Adipocyte (in vitro differentiated cells): Measurements from ENCODE around the gene SLC44A5.
A peak's percentile ranks its signal among the peaks of the same experiment; 100 is the strongest.
"Not testable (repeated sequence)": the region's sequence is repeated elsewhere in the genome, so short reads cannot be mapped to it uniquely, and the experiment has no call there.

Experiments
- DNase-seq: peaks from one replicate; pipeline ENCODE4 v3.0.0-alpha.2; 2015; ENCODE audit warnings: low read depth
- H3K27me3 ChIP-seq: replicated peaks from 2 replicates; pipeline ENCODE4 v1.7.0; 2013; ENCODE audit warnings: mild to moderate bottlenecking, low read length, moderate library complexity; ENCODE audit not compliant: control insufficient read depth, insufficient read depth
- H3K36me3 ChIP-seq: 2 replicates; pipeline ENCODE4 v1.7.0; 2013; ENCODE audit warnings: low read length, mild to moderate bottlenecking, moderate library complexity; ENCODE audit not compliant: control insufficient read depth, insufficient read depth, severe bottlenecking
- H3K4me1 ChIP-seq: 2 replicates; pipeline ENCODE4 v1.7.0; 2013; ENCODE audit warnings: mild to moderate bottlenecking, low read length, moderate library complexity; ENCODE audit not compliant: control insufficient read depth, insufficient read depth
- H3K4me3 ChIP-seq: 2 replicates; pipeline ENCODE4 v1.7.0; 2013; ENCODE audit warnings: mild to moderate bottlenecking, low read length, moderate library complexity
- H3K9ac ChIP-seq: 2 replicates; pipeline ENCODE4 v1.7.0; 2013; ENCODE audit warnings: mild to moderate bottlenecking, low read length, moderate library complexity
- H3K9me3 ChIP-seq: 2 replicates; pipeline ENCODE4 v1.7.0; 2013; ENCODE audit warnings: mild to moderate bottlenecking, low read length, moderate library complexity; ENCODE audit not compliant: control insufficient read depth

The SLC44A5 gene

DNA sequence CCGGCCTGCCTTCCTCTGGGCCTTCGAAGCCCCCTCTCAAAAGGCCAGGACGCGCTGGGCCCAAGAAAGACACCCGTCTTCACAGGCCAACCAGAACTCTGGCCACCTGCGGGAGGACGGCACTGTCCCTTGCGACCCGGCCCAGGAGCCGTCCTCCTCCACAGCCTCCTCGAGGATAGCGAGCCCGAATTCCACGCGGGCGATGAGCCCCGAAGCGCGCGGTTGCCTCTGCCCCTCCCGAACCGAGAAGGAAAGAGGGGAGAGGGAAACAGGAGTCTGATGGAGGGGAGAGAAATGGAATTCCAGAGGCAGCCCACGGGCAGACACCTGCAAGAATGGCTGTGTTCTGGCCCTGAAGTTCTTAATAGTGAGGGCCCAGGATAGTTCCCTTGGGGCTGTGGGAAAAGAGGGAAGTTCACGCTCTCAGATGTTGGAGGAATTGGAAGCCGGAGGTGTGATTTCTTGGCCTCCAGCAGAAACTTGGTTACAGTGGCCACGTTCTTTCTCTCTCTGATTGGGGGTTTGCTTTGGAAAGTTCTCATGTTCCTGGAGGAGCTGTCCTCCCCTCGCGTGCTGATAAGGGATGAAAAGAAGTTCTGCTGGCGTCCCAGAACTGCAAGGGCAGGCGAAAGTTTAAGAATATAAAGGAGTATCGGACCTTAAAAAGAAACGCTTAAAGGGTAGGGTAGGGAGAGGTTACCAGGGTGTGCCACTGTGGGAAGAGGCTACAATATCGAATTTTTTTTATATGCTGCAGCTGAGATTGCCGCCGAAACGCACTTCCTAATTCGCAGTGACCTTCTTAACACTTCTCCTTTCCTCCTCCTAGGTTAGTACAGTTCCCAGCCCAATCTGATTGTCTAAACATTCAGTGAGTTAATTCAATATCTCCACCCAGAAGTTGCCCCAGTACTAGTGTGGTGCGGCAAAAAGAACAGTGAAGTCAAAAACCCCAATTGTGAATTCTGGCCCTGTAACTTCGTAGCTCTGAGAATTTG, 5.8 kb upstream of the SLC44A5 start:
- Histone ChIP-seq H3K9ac (no peak overlapping the region), H3K9me3 (peaks cover 2% of the 10 kb centered on the region), H3K4me1 (peaks cover 2% of the 10 kb centered on the region), H3K27me3 (peaks cover 44% of the 10 kb centered on the region), H3K36me3 (no peaks in the 10 kb centered on the region), H3K4me3 (no peak overlapping the region)
- peak; percentile 59 for DNase-seq

DNA sequence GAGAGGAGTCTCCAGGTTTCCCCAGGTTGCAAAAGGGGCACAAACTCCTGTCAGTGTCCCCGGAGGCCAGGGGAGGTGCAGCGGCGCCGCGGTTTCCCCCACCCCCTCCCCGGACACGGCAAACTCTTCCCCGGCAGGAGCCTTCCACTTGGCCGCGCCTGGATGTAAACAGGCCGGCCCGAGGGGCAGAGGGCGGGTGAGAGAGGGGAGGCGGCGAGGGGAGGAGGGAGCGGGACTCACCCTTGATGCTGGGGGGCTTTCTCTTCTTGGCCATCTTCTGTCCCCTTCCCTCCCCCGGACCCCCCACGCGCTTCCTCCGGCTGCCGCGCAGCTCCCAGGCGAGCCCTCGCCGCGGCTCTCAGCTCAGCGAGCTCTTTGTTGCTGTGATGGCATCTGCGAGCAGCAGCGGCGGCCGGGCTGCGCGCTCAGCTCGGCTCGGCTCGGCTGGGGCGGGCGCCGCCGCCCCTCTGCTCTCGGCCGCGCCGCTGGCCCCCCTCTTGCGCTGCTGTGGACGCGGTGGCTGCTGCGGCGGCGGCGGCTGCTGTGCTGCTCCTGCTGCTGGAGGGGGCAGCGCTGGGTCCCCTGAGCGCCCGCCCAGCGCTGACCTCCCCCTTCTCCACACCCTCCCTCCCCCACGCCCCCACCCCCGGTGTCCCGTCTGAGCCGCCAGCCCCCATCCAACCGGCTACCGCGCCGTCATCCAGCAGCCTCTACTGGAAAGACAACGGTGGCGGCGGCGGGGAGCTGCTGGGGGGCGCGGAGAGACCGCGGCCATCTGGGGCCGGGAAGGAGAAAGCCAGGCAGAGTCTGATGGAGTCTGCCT, 4.9 kb upstream of the SLC44A5 start:
- peaks cover 44% of the 10 kb centered on the region for H3K27me3 ChIP-seq

DNA sequence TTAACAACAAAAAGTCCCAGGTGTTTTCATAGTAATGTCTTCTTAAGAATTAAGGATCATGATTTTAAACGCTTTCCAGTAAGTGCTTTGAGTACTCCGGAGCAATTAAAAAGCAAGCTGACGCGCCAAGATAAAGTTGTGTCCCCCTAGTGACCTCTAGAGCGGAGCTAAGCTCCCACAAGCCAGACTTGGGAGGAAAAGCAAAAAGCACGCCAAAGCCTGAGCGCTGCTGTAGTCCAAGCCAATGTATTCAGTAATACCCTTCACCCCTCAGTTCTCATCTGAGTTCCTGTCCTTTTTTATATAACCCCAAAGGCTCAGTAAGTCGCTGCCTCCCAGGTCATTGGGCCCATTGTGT, 3.5 kb upstream of the SLC44A5 start:
- Histone ChIP-seq H3K4me1 (peaks cover 2% of the 10 kb centered on the region), H3K36me3 (no peaks in the 10 kb centered on the region), H3K27me3 (peaks cover 44% of the 10 kb centered on the region), H3K9me3 (no peaks in the 10 kb centered on the region), H3K9ac (no peak overlapping the region), H3K4me3 (no peak overlapping the region)
- DNase-seq, result no peak

More for the DNA sequence above, 4.9 kb upstream of the SLC44A5 start:
- peak; percentile 80 for DNase-seq
- peaks cover under 1% of the 10 kb centered on the region for H3K9me3 ChIP-seq
- H3K36me3 ChIP-seq, result no peaks in the 10 kb centered on the region
- H3K4me3 ChIP-seq, result peak overlapping the region; percentile 58
- no peak overlapping the region for H3K9ac ChIP-seq
- H3K4me1 ChIP-seq, result peaks cover 2% of the 10 kb centered on the region

DNA sequence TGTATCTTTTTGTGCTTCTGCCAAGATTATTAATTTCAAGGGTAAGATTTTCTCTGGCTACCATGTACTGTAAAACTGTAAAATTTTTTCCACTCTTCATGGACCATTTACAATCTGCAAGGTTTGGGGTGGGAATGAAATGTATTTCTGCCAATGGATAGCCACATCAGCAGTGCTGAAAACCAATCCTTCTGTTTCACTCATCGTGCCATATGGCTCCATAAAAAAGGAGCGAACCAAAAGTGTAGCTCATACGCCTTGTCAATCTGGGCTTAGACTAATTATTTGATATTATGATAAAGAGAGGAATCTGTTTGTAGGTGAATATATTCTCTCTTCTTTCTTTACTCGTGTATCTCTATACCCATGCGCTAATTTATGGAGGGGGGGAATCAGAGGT, 3.0 kb upstream of the SLC44A5 start:
- H3K9me3 ChIP-seq, result no peaks in the 10 kb centered on the region
- no peak overlapping the region for H3K4me3 ChIP-seq
- H3K27me3 ChIP-seq, result peaks cover 44% of the 10 kb centered on the region
- H3K4me1 ChIP-seq, result peaks cover 2% of the 10 kb centered on the region
- no peak for DNase-seq
- H3K36me3 ChIP-seq, result no peaks in the 10 kb centered on the region
- no peak overlapping the region for H3K9ac ChIP-seq

DNA sequence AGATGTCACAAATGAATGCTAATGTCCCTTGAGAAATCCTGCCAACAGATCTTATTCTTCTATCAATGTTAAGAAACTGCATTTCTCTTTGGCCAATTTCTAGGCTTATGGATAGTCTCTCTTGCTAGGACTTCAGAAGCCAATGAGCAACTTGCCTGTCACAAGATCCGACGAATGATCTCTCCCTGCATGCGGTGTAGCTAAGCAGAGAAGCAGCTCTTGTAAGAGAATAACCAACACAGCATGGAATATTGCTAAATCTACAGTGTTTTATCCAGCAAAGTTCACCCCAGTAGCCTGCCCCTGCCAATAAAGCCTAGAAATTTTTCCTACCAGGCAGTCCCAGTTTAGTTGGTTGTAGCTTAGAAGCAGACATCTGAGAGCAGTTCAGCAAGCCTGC, 2.1 kb upstream of the SLC44A5 start:
- H3K27me3 ChIP-seq, result peaks cover 41% of the 10 kb centered on the region
- no peaks in the 10 kb centered on the region for H3K36me3 ChIP-seq
- DNase-seq, result no peak
- no peaks in the 10 kb centered on the region for H3K9me3 ChIP-seq
- peaks cover 2% of the 10 kb centered on the region for H3K4me1 ChIP-seq
- no peak overlapping the region for H3K4me3 ChIP-seq
- H3K9ac ChIP-seq, result no peak overlapping the region

DNA sequence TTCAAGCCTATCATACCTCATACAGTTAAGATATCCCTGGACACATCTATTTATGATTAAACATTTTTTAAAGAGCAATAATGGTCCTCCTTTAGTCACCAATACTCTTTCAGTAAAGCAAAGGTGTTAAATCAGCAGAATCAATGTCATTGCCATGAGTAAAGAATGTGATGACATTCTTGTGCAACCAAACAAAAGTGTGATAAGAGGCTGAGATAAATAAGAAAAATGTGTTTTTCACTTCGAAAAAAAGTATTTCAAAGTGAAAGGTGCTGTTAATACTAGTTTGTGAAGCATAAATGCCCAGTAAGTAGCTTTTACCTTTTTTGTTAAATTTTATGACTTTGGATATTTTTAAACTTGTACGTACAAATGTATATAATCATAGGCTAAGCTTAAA, 8.4 kb downstream of the SLC44A5 start:
- Histone ChIP-seq H3K9ac (no peak overlapping the region), H3K27me3 (no peaks in the 10 kb centered on the region), H3K4me1 (no peaks in the 10 kb centered on the region), H3K4me3 (no peak overlapping the region), H3K9me3 (peaks cover 6% of the 10 kb centered on the region), H3K36me3 (no peaks in the 10 kb centered on the region)
- DNase-seq, result no peak

DNA sequence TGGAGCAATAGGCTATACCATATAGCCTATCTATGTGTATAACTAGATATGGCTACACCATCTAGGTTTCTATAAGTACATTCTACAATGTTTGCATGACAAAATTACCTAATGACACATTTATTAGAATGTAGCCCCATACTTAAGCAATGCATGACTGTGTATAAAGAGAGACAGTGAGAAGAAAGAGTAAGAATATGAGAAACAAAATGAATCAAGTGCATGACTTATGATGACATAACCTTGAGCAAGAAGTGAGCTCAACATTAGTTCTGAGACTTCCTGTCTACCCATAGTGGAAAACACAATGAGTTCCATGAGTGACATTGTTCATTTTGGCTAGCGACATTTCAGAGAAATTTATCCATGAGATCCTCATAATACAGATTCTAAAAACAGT, 10.1 kb downstream of the SLC44A5 start:
- DNase-seq, result no peak
- H3K27me3 ChIP-seq, result no peaks in the 10 kb centered on the region
- no peak overlapping the region for H3K4me3 ChIP-seq
- no peak overlapping the region for H3K9ac ChIP-seq
- peaks cover 6% of the 10 kb centered on the region for H3K9me3 ChIP-seq
- no peaks in the 10 kb centered on the region for H3K4me1 ChIP-seq
- no peaks in the 10 kb centered on the region for H3K36me3 ChIP-seq

DNA sequence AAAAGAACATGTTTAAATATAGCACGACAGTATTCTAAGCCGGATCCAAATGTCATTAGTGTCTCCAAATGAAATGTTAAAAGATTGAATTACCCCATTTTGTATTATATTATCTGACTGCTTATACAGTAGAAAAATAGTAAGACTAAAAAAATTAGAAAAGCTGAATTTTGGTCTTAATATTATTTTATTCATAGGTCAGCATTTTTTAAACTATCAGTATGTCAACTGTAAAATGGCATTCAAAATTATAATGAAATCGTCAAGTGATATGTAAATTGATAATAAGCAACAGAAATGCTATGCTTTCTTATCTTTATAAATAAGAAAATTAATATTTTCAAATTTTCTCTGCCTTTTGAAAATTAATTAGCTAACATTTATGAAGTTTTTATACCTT, 16.6 kb downstream of the SLC44A5 start:
- Histone ChIP-seq H3K27me3 (no peaks in the 10 kb centered on the region), H3K4me1 (no peaks in the 10 kb centered on the region), H3K36me3 (no peaks in the 10 kb centered on the region), H3K9ac (no peak overlapping the region), H3K4me3 (no peak overlapping the region), H3K9me3 (no peaks in the 10 kb centered on the region)
- no peak for DNase-seq

DNA sequence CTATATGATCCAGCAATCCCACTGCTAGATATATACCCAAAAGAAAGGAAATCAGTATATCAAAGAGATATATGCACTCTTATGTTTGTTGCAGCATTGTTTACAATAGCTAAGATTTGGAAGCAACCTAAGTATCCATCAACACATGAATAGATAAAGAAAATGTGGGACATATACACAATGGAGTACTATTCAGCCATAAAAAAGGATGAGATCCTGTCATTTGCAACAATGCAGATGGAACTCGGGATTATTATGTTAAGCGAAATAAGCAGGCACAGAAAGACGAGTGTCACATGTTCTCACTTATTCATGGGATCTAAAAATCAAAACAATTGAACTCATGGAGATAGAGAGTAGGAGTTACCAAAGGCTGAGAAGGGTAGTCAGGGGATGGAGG, 17.5 kb downstream of the SLC44A5 start:
- not testable (repeated sequence) for H3K4me1 ChIP-seq, H3K27me3 ChIP-seq, H3K9me3 ChIP-seq, H3K9ac ChIP-seq, H3K4me3 ChIP-seq, DNase-seq, H3K36me3 ChIP-seq

DNA sequence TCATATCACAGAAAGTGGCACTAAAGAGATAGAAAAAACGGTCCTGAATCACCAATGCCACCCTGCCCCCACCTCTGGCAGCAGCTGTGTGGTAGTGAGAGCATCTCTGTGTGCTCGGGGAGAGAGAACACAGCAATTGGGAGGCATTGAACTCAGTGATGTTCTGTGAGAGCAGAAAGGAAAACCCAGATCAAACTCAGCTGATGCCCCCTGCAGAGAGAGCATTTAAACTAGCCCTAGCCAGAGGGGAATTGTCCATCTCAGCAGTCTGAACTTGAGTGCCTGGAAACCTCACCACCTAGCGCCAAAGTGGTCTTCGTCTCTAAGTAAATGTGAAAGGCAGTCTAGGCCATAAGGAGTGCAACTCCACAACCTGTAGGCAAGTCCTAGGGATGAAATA, 21.3 kb downstream of the SLC44A5 start:
- Histone ChIP-seq H3K36me3 (no peaks in the 10 kb centered on the region), H3K9me3 (no peaks in the 10 kb centered on the region), H3K4me3 (no peak overlapping the region), H3K27me3 (no peaks in the 10 kb centered on the region), H3K4me1 (no peaks in the 10 kb centered on the region), H3K9ac (no peak overlapping the region)
- no peak for DNase-seq

DNA sequence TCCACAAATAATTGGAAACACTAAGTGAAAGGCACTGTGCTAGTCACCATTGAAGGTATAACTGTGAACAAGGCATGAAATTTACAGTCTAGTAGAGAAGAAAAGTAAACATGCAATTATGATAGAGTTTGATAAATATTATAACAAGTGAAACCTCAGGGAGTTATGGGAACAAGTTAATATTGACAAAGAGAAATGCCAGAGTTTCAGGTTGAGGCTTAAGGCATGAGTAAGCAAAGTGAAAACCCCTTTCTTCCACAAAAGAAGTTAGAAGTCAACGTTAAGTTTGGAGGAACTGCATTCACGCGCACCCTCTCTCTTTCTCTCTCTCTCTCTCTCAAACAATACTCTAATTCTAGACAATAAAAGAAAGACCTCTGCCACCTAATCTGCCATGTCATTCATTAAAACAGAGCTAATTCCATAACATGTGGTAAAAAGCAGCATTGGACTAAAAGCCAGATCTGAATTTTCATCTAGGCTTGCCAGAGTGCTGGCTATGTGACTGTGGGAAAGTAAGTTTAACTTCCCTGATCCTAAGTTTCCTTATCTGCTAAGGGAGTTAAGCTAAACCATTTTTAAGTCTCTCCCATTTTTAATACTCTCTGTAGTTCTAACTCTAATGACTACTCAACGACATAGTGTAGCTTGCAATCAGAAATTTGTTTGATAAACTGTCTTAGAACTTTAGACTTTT, 22.0 kb downstream of the SLC44A5 start:
- H3K27me3 ChIP-seq, result no peaks in the 10 kb centered on the region
- H3K9me3 ChIP-seq, result no peaks in the 10 kb centered on the region
- no peak overlapping the region for H3K9ac ChIP-seq
- H3K36me3 ChIP-seq, result no peaks in the 10 kb centered on the region
- H3K4me1 ChIP-seq, result no peaks in the 10 kb centered on the region
- no peak overlapping the region for H3K4me3 ChIP-seq
- no peak for DNase-seq
